Activated CD8-positive, alpha-beta memory T cell treated with anti-CD3 and anti-CD28 coated beads, Interleukin-2, amount 10 ng/mL, durations not matched to agents 7 days and 5 days (primary cell): Measurements from ENCODE around the gene LIMCH1. TPM values are rescaled to one million over a fixed set of nuclear protein-coding genes. Genes with fewer than 3 reads are reported as not detected.

Experiments used
- ATAC-seq: fragments of 150-1000 bp; cut with Tn5 transposase; one replicate; pipeline ENCODE4 v1.10.0; 2021; ENCODE audit warnings: moderate library complexity
- CTCF ChIA-PET: fragments of 350-600 bp; sonication (Branson Sonifier 250); formaldehyde crosslinking; loops from one replicate; lab custom pipeline; 2021; ENCODE audit warnings: antibody characterized with exemption; lab: Charles Lee
- DNase-seq: peaks from one replicate; pipeline ENCODE4 v3.0.0-alpha.2; 2020
- H3K27ac Mint-ChIP-seq: one replicate; pipeline ENCODE4 v1.8.0; 2021; ENCODE audit warnings: mild to moderate bottlenecking, mixed read lengths
- H3K27me3 Mint-ChIP-seq: one replicate; pipeline ENCODE4 v1.8.0; 2021; ENCODE audit warnings: mixed read lengths
- H3K36me3 Mint-ChIP-seq: one replicate; pipeline ENCODE4 v1.8.0; 2021; ENCODE audit warnings: mild to moderate bottlenecking, mixed read lengths
- H3K4me1 Mint-ChIP-seq: one replicate; pipeline ENCODE4 v1.8.0; 2021; ENCODE audit warnings: mixed read lengths
- H3K4me3 Mint-ChIP-seq: one replicate; pipeline ENCODE4 v1.8.0; 2021; ENCODE audit warnings: mild to moderate bottlenecking, moderate library complexity, mixed read lengths
- H3K9me3 Mint-ChIP-seq: one replicate; pipeline ENCODE4 v1.8.0; 2022; ENCODE audit warnings: low read depth, mixed read lengths
- total RNA-seq, 2 experiments: library from RNA; stranded (reverse); gene quantifications; one replicate each; pipeline ENCODE4 v1.2.3, GENCODE V29; 2021

The LIMCH1 gene
- total RNA-seq, 2 experiments from 2014 or later, result not detected

DNA sequence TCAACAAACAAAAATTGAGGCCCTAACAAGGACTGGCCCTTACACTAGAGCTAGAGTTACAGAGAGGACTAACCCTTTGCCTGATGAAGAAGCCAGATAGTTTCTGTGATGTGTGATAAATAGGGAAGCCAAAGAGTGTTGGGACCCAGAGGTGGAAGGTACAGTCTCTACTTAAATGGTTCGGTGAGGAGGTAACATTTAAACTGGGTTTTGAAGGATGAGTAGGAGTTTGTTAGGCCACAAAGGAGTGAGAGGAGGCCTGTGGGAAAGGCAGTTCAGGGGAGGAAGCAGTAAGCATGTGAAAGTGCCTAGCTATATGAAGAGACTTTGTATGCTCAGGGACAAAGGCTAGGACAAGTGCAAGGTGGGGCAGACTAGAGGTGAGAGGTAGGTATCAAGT, 23.8 kb upstream of the LIMCH1 start:
- Mint-ChIP-seq H3K9me3 (no peaks in the 10 kb centered on the region), H3K4me1 (no peaks in the 10 kb centered on the region), H3K36me3 (no peaks in the 10 kb centered on the region), H3K27me3 (no peaks in the 10 kb centered on the region), H3K4me3 (no peak overlapping the region), H3K27ac (no peak overlapping the region)
- DNase-seq, result no peak
- no peak for ATAC-seq
- CTCF ChIA-PET, result no interaction called here

DNA sequence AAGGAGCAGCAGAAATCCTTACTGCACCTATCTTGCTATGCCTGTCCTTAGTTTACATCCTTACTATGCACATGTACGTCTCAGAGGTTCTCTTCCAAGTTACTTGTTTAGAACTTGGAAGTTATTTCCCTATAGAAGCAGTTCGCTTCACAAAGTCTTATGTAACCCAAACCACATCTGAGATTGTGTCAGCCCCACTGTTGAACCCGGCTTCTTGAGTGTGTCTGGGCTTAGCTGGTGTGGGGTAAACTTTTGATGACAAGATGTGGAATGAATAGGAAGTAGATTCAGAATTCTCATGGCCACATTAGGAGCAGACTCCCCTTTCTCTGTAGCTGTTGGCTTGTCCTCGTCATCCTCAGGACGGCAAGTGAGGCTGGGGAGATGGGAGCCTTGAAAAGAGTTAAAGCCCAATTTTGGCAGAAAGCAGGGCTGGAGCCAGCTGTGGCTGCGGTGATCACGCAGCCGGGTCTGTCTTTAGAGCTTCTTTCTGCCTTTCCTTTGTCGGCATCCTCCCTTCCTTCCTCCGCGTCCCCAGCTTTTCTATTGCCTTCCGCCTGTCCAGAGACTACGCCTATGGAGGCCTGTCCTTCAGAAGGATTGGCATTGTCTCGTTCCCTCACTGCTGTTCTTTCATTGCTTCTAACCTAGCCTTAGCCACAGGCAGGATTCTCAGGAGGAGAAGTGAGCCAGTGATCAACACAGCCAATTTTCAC, 23.0 kb upstream of the LIMCH1 start:
- H3K36me3 Mint-ChIP-seq, result no peaks in the 10 kb centered on the region

DNA sequence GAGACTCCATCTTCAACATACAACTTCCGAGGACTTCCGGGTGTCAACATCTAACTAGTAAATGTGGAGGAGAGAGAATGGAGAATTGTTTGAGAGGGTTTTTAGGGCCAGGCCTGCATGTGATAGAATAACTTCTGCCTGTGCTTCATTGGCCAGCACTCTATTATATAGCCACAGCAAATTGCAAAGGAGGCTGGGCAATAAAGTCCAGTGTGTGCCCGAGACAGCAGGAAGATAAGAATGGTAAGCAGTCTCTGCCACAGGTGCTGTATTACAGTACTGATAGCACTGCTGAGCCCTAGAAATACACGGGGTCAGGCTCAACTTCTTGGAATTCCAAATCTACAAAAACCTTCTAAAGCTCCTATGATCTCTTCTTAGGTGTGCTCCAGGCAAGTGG, 20.8 kb upstream of the LIMCH1 start:
- no peak for DNase-seq
- H3K4me3 Mint-ChIP-seq, result no peak overlapping the region
- CTCF ChIA-PET, result no interaction called here
- no peak for ATAC-seq
- no peaks in the 10 kb centered on the region for H3K4me1 Mint-ChIP-seq
- H3K9me3 Mint-ChIP-seq, result no peaks in the 10 kb centered on the region
- H3K27ac Mint-ChIP-seq, result no peak overlapping the region
- no peaks in the 10 kb centered on the region for H3K36me3 Mint-ChIP-seq
- no peaks in the 10 kb centered on the region for H3K27me3 Mint-ChIP-seq

More for the DNA sequence above, 23.0 kb upstream of the LIMCH1 start:
- Mint-ChIP-seq H3K27me3 (no peaks in the 10 kb centered on the region), H3K4me1 (no peaks in the 10 kb centered on the region), H3K4me3 (no peak overlapping the region), H3K27ac (no peak overlapping the region), H3K9me3 (no peaks in the 10 kb centered on the region)
- ATAC-seq (no peak), DNase-seq (no peak)
- CTCF ChIA-PET, result no interaction called here

DNA sequence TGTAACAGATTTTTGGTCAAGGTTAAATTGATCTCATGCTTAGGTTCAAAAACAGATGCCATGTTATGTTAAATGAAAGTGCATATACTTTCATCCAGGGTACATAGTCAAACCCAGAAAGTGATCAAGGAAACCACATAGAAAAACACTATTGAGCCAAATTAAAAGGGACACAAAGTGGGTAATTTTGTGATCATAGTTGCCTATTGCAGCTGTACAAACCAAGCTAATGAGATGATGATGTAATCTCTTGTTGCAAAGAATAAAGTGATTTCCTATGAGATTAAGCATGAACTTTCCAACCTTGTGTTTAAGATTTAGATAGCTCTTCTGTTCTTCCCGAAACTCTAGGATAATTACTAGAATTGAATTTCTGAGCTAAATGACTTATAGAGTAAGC, 20.2 kb upstream of the LIMCH1 start:
- Mint-ChIP-seq H3K4me3 (no peak overlapping the region), H3K4me1 (no peaks in the 10 kb centered on the region)
- CTCF ChIA-PET, result no interaction called here

DNA sequence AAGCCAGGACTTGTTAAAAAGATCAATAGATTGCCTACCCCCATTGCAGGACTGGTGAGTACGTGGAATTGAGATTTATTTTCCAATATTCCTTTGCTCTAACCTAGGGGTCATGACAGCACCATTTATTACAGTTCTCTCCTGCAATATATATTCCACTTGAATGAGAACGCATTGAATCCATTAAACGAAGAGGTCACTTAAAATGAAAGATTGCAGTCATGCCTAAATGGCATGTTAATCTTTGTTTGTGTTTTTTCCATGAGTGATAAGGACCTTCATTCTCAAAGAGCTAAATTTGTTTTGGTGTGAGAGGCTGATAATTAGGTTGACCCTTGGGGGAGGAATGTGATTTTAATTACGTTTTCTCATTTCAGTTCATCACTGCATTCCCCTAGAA, 13.5 kb upstream of the LIMCH1 start:
- Mint-ChIP-seq H3K4me1 (no peaks in the 10 kb centered on the region), H3K27ac (no peak overlapping the region)
- no peak for DNase-seq

More for the DNA sequence above, 20.2 kb upstream of the LIMCH1 start:
- Mint-ChIP-seq H3K27ac (no peak overlapping the region), H3K36me3 (no peaks in the 10 kb centered on the region), H3K9me3 (no peaks in the 10 kb centered on the region), H3K27me3 (no peaks in the 10 kb centered on the region)
- DNase-seq (no peak), ATAC-seq (no peak)

DNA sequence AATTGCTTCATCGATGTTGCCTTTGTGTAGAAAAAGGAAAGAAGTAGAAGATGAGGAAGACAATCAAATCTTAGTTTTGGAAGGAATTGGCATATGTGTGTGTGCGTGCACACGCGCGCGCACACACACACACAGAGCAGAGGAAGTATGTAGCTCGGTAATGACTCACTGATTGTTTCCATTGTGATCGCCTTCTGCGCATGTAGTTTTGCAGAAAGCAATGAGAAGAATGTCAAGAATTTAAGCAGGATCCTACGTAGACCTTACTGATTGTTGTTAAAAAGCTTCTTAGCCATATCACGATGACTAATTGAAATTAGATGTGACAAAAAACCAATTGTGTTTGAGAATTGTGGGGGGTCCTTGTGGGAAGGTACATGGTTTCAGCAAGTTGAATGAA, 12.8 kb upstream of the LIMCH1 start:
- H3K27me3 Mint-ChIP-seq, result no peaks in the 10 kb centered on the region
- H3K27ac Mint-ChIP-seq, result no peak overlapping the region
- CTCF ChIA-PET, result no interaction called here
- H3K4me3 Mint-ChIP-seq, result no peak overlapping the region
- H3K36me3 Mint-ChIP-seq, result no peaks in the 10 kb centered on the region
- no peak for ATAC-seq
- no peaks in the 10 kb centered on the region for H3K9me3 Mint-ChIP-seq
- no peaks in the 10 kb centered on the region for H3K4me1 Mint-ChIP-seq
- no peak for DNase-seq

More for the DNA sequence above, 13.5 kb upstream of the LIMCH1 start:
- H3K27me3 Mint-ChIP-seq, result no peaks in the 10 kb centered on the region
- no peak for ATAC-seq
- CTCF ChIA-PET, result no interaction called here
- H3K36me3 Mint-ChIP-seq, result no peaks in the 10 kb centered on the region
- H3K4me3 Mint-ChIP-seq, result no peak overlapping the region
- H3K9me3 Mint-ChIP-seq, result no peaks in the 10 kb centered on the region

DNA sequence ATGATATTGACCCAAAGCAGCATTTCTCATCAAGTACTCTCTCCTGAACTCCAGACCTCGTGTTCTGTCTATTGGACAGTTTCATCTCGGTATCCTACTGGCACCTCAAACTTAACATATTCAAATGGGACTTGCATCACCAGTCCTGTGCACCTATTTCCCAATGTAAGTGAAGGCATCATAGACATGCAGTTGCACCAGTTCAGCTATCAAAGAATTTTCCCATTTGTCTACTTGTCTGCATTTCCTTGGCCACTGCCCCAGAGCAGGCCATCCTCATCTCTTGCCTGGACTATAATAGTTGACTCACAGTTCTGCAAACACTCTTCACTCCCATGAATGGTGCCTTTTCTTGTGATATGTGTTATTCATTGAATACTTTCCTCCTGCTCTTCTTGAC, 11.3 kb upstream of the LIMCH1 start:
- ATAC-seq, result no peak
- no peak overlapping the region for H3K4me3 Mint-ChIP-seq

DNA sequence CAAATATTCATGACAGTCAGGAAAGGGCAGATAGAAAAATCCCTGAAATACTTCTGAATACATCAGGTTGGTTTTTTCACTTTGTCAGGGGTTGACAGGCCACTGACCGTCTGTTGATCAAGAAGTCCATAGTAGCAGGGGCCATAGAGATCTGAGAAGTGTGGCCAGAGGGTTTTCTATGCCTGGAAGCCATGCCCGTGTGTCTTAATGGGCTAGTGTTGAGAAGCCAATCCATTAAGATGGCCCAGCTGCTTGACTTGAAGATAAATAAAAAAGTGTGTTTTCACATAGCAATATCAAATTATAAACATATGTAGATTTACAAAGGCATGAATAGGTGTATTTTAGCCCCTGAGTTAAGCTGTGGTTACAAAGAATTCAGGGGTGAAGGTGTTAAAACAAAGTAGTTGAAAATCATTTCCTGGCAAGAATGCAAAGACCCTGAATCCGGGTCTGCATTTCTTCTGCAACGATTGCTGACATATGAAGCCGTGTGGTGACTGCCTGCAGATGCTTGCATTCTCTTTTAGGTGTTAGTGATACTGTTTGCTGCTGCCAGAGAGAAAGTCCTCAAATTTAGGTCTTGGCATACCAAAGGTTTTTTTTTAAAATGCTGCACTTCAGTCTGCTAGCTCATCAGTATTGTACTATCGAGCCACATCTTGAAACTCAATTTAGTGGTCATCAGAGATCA, 9.3 kb upstream of the LIMCH1 start:
- H3K4me3 Mint-ChIP-seq, result no peak overlapping the region
- no peak overlapping the region for H3K27ac Mint-ChIP-seq
- no peaks in the 10 kb centered on the region for H3K36me3 Mint-ChIP-seq
- ATAC-seq (no peak), DNase-seq (no peak)
- CTCF ChIA-PET, result no interaction called here
- no peaks in the 10 kb centered on the region for H3K9me3 Mint-ChIP-seq
- no peaks in the 10 kb centered on the region for H3K27me3 Mint-ChIP-seq
- no peaks in the 10 kb centered on the region for H3K4me1 Mint-ChIP-seq

More for the DNA sequence above, 11.3 kb upstream of the LIMCH1 start:
- H3K4me1 Mint-ChIP-seq, result no peaks in the 10 kb centered on the region
- no peaks in the 10 kb centered on the region for H3K9me3 Mint-ChIP-seq
- CTCF ChIA-PET, result no interaction called here
- no peaks in the 10 kb centered on the region for H3K27me3 Mint-ChIP-seq
- no peak overlapping the region for H3K27ac Mint-ChIP-seq
- H3K36me3 Mint-ChIP-seq, result no peaks in the 10 kb centered on the region
- no peak for DNase-seq

DNA sequence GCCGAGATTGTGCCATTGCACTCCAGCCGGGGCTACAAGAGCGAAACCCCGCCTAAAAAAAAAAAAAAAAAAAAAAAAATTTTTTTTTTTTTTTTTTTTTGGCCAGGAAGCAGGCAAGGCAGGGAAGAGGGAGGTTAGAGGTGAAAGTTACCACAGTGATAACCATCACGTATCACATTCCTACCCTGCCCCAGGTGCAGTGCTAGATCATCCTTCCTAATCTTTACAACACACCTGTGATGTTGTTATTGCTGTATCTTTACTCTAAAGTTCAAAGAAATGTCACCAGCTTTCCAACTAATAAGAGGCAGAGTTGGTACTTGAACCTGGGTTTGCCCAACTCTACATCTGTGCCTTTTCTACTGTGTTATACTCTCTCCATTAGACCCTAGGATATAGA, 7.2 kb upstream of the LIMCH1 start:
- DNase-seq (no peak), ATAC-seq (no peak)
- no peaks in the 10 kb centered on the region for H3K27me3 Mint-ChIP-seq
- H3K27ac Mint-ChIP-seq, result no peak overlapping the region
- no peak overlapping the region for H3K4me3 Mint-ChIP-seq
- H3K36me3 Mint-ChIP-seq, result no peaks in the 10 kb centered on the region
- H3K4me1 Mint-ChIP-seq, result no peaks in the 10 kb centered on the region
- CTCF ChIA-PET, result no interaction called here
- H3K9me3 Mint-ChIP-seq, result no peaks in the 10 kb centered on the region

DNA sequence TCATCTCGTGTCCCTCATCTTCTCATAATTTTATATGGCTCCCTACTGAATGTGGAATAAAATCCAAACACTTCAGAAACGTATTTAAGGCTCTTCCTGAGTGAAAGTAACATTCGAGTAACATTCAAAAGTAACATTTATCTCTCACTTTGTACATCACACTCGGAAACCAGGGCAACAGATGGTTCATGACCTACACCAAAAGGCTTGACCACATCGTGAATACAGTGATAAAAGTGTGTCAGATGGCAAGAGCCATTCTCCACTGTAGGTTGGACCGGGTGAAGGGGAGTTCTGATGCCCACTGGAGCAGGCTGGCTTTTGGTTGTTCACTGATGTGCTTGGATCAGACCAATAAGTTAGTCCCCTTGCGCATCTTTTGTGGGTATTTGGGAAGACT, 5.6 kb upstream of the LIMCH1 start:
- CTCF ChIA-PET, result no interaction called here
- no peak overlapping the region for H3K27ac Mint-ChIP-seq
- H3K9me3 Mint-ChIP-seq, result no peaks in the 10 kb centered on the region
- DNase-seq (no peak), ATAC-seq (no peak)
- H3K27me3 Mint-ChIP-seq, result no peaks in the 10 kb centered on the region
- H3K4me3 Mint-ChIP-seq, result no peak overlapping the region
- no peaks in the 10 kb centered on the region for H3K36me3 Mint-ChIP-seq
- no peaks in the 10 kb centered on the region for H3K4me1 Mint-ChIP-seq

DNA sequence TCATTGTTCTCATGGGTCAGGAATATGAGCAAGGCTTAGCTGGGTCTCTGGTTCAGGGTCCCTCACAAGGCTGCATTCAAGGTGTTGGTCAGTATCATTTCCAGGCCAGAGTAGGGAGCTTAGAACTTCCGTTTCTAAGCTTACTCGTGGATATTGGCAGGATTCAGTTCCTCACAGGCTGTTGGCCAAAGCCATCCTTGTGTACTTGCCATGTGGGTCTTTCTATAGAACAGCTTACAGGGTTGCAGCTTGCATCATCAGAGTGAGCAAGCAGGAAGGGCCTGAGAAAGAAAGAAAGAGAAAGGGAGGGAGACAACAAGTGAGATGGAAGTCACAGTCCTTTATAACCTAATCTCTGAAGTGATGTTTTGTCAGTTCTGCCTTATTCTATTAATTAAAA, 5.1 kb upstream of the LIMCH1 start:
- ATAC-seq, result no peak
- no peak overlapping the region for H3K4me3 Mint-ChIP-seq

DNA sequence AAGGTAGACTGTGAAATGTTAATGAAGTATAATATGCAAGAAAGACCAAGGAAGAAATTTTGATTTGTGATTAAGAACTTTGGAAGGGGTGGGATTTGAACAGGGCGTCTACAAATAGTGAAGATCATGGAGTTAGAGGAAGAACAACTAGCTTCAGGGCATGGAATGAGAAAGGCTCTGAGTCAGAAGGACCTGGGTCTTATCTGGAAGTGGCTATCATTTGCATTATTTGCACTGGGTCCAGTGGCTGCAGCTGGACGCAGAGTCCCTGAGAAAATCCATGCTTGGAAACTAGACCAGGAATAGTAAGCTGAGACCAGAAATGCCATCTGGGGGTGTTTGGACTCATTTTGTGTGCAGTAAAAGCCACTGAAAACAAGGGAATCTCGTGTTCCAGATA, 4.3 kb upstream of the LIMCH1 start:
- ATAC-seq (no peak), DNase-seq (no peak)
- CTCF ChIA-PET, result no interaction called here
- Mint-ChIP-seq H3K27ac (no peak overlapping the region), H3K4me3 (no peak overlapping the region), H3K27me3 (no peaks in the 10 kb centered on the region), H3K4me1 (no peaks in the 10 kb centered on the region), H3K9me3 (no peaks in the 10 kb centered on the region), H3K36me3 (no peaks in the 10 kb centered on the region)

More for the DNA sequence above, 5.1 kb upstream of the LIMCH1 start:
- H3K27me3 Mint-ChIP-seq, result no peaks in the 10 kb centered on the region
- no peak overlapping the region for H3K27ac Mint-ChIP-seq
- H3K4me1 Mint-ChIP-seq, result no peaks in the 10 kb centered on the region
- H3K36me3 Mint-ChIP-seq, result no peaks in the 10 kb centered on the region
- CTCF ChIA-PET, result no interaction called here
- no peaks in the 10 kb centered on the region for H3K9me3 Mint-ChIP-seq
- DNase-seq, result no peak

DNA sequence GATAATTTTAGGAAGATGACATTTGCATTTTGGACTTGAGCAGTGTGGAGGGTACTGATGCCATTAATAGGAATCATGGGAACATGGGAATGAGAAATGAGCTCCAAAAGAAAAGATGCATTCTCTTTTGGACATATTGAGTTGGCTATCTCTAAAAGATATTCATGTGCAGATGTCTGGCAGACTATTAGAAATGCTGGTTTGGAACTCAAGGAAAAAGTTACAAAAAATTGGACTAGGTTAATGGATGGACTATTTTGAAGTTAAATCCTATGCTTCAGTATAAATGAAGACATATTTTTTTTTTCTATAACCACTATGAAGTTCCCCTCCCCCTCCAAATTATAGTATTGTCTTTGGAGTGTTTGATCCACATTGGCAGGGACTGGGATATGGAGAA, 3.6 kb upstream of the LIMCH1 start:
- Mint-ChIP-seq H3K27me3 (no peaks in the 10 kb centered on the region), H3K4me3 (no peak overlapping the region), H3K36me3 (no peaks in the 10 kb centered on the region), H3K27ac (no peak overlapping the region), H3K9me3 (no peaks in the 10 kb centered on the region), H3K4me1 (no peaks in the 10 kb centered on the region)
- DNase-seq, result no peak
- CTCF ChIA-PET, result no interaction called here
- ATAC-seq, result no peak

DNA sequence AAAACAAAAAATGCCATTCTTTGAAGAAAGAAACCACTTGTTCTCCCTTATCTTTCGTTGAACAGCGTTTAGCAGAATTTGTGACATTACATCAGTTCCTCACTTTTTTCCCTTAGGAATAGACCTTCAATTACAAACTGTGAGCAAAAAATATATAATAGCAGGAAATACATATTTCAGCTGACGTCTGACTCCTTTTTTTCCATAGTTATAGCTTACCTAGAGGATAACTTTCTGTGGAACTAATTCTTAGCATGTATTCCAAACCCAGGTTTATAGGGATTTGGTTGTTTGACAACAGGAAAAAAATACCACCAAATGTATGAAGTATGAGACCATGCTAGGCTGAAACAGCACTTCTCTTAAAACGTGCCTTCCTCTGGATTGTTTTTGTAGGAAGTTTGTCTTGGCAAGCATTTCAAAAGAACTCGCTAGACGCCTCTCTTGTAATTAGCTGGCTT, 2.0 kb upstream of the LIMCH1 start:
- no peak overlapping the region for H3K27ac Mint-ChIP-seq
- no peak for ATAC-seq
- no peaks in the 10 kb centered on the region for H3K36me3 Mint-ChIP-seq
- no peak overlapping the region for H3K4me3 Mint-ChIP-seq
- H3K4me1 Mint-ChIP-seq, result no peaks in the 10 kb centered on the region
- no peaks in the 10 kb centered on the region for H3K9me3 Mint-ChIP-seq
- no peak for DNase-seq
- CTCF ChIA-PET, result interaction anchor here (1.0 kb wide), 1 partner anchor 27 kb away, joined by 4 read pairs; no protein-coding TSS in a partner anchor
- H3K27me3 Mint-ChIP-seq, result no peaks in the 10 kb centered on the region
